NCI-H146 treated with DMSO at 0.1 percent for 48 hours (cell line): ENCODE data around the gene KCNA3.
"Not testable (repeated sequence)": the region's sequence is repeated elsewhere in the genome, so short reads cannot be mapped to it uniquely, and the experiment has no call there.

Source experiments
- DNase-seq: peaks from one replicate; lab custom pipeline; 2025; ENCODE audit not compliant: unreplicated experiment; lab: John Stamatoyannopoulos, UW

The KCNA3 gene

DNA sequence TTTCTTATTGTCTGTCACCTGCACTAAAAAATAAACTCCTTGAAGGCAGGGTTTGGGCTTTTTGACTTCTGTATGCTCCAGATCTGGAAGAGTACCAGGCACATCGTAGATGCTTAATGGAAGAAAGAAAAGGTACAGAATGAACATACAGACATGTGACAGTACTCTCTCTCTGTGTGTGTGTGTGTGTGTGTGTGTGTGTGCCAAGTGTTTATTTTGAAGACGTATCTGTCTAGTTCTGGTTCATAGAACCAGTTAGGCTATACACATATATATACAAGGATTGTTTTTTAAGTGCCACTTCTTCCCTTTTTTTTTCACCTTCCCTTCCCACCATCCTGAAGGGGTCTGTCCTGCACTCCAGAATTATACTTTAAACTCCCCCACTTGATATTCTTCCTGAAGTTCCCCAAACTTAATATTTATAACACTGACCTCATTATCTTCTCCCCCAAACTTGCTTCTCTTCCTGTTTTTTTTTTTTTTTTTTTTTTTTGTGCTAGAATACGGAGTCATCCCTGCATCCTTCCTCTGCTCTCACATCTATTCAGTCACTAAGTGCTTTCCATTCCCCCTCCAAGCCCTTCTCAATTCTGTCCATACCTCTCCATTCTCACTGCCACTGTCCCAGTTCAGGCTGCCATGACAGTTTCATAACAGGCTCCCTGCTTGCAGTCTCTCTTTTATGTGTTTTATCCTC, 5.4 kb upstream of the KCNA3 start:
- DNase-seq, result no peak

GRCh38 chr1:110677526-110677925, 2.8 kb upstream of the KCNA3 start:
- DNase-seq, result no peak

GRCh38 chr1:110676970-110677369, 2.2 kb upstream of the KCNA3 start:
- peak; percentile 39 for DNase-seq

GRCh38 chr1:110675060-110675791, 486 bp upstream of the KCNA3 start:
- DNase-seq, result no peak

DNA sequence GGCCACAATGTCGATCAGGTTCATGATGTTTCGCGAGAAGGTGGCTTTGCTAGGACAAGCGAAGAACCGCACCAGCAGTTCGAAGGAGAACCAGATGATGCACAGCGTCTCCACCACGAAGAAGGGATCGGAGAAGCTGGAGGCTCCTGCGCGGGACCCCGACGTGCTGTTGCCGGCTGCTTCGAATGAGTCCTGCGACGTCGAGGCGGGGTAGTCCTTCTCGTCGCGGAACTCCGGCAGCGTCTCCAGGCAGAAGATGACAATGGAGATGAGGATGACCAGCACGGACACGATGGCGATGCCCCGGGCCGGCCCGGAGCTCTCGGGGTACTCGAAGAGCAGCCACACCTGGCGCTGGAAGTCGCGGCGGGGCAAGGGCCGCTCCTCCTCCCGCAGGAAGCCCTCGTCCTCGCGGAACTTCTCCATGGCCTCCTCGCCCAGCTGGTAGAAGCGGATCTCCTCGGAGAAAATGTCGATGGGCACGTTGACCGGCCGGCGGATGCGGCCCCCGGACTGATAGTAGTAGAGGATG, 869 bp downstream of the KCNA3 start:
- DNase-seq, result no peak

GRCh38 chr1:110673197-110673701, 1.5 kb downstream of the KCNA3 start:
- DNase-seq, result no peak

DNA sequence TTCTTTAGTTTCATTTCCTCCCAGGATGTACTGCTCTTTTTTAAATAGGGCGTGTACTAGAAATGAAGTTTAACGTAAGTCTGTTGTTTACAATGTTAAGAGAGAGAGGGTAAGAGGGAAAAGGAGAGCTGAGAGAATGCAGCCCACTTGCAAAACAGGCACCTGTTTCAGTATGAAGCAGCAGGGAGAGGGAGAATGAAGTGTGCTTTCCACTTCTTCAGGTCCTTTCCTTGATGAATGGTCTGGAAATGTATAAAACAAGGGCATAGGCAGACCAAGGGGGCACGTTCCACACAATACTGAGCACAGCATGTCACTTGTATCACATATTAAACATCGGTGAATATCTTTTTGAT, 2.0 kb downstream of the KCNA3 start:
- DNase-seq, result no peak

- no peak for DNase-seq
Observed at GRCh38 chr1:110672001-110672752, 2.6 kb downstream of the KCNA3 start.

GRCh38 chr1:110671361-110671760, 3.4 kb downstream of the KCNA3 start:
- DNase-seq, result no peak

- DNase-seq, result no peak
Observed at GRCh38 chr1:110668549-110668948, 6.2 kb downstream of the KCNA3 start.

DNA sequence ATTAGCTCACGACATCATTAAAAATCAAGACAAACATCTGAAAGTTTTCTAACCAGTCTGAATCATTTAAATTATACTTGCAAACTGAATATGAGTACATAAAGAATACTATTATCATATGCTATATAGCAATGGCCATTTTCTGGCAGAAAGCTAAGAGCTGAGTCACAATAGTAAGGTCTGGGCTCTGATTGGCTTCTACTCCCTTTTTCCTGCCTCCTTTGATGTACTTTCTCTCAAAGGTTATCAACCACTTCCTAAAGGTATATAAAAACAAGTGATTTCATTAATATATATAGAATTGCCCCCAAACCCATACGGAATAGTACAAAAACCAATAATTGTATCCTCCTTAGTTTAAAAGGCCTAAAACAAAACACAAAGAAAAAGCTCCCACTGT, 7.0 kb downstream of the KCNA3 start:
- DNase-seq, result no peak

- no peak for DNase-seq
Observed at GRCh38 chr1:110663241-110663640, 11.5 kb downstream of the KCNA3 start.

DNA sequence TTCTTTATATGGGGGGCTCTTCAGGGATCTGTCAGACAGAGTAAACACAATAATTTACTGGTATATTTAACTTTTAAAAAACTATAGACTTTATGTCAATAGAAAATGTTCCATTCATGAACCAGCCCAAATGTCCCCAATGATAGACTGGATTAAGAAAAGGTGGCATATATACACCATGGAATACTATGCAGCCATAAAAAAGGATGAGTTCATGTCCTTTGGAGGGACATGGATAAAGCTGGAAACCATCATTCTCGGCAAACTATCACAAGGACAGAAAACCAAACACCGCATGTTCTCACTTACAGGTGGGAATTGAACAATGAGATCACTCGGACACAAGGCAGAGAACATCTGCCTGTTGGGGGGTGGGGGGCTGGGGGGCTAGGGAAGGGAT, 15.2 kb downstream of the KCNA3 start:
- DNase-seq, result not testable (repeated sequence)

DNA sequence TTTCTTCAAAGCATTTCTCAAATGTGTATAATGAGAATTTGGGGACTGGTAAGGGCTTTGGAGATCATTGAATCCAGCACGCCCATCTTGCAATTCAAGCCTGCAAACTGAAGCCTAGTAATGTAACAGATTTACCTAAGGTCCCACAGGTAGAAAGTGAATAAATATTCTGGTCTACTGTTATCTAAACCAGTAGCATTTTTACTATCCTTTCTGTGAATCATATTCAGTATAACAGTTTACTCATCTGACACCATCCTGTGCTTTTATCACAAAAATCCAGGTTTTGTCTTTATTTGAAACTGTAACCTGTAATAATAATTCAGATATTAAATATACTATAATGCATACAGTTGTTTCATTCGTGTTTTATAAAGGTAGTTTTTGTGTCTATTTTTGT, 17.4 kb downstream of the KCNA3 start:
- no peak for DNase-seq

DNA sequence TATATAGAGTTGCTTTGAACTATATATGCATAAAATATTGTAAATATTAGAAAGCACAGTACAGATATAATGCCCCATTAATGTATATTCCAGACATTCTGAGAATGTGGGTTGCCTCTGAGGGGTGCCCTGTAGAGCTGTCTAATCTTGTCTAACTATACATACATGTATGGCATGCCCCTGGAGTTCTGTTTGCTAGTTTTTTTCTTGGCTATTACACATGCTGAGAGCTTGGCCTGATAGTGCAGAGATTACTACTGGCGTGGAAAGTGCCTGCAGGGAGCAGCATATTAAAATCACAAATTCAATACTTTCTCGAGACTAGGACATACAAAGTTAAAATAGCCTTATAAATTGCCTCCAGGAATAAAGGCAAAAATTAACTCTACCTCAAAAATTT, 24.1 kb downstream of the KCNA3 start:
- no peak for DNase-seq

DNA sequence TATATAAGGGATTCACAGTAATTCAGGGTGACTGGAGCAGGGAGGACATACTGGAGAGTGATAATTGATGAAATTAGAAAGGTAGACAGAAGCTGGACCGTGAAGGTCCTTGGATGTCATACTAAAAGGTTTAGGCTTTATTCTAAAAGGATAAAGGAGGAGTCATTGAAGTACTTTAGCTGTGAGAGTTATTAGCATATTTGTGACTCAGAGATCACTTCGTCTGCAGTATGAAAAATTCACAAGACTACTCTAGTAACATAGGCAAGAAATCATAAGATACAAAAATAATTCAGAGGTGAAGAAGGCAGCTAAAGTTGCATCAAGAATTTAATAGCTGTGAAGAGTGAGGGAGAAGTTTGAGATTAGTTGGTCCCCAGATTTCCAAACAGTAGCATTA, 26.3 kb downstream of the KCNA3 start:
- no peak for DNase-seq

DNA sequence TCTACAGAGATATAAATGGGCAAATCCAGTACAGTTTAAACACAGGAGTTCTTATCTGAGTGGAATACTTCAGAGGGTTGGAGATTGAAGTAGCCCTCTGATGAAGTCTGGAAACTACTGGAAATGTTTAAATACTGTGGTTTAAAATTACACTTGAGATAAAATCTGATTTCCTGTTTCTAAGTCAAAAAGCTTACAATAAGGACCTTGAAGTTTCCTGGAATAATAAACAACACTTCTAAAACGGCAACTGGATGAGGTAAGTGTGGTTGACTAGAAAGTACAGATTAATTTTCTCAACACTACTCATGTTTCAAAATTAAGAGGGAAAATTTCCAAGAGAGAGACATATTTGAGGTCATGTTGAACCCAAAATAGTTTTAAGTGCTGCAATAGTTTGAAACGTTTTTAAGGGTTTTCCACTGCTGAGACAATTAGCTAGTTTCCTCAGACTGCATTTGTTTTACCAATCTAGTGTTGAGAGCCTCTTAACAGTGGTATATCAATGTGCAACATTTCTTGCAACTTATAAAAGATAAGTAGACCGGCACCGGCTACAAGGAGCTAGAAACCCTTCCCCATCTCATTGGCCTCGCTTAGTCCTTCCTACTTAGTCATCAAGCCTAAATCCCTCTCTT, 27.4 kb downstream of the KCNA3 start:
- DNase-seq, result no peak

DNA sequence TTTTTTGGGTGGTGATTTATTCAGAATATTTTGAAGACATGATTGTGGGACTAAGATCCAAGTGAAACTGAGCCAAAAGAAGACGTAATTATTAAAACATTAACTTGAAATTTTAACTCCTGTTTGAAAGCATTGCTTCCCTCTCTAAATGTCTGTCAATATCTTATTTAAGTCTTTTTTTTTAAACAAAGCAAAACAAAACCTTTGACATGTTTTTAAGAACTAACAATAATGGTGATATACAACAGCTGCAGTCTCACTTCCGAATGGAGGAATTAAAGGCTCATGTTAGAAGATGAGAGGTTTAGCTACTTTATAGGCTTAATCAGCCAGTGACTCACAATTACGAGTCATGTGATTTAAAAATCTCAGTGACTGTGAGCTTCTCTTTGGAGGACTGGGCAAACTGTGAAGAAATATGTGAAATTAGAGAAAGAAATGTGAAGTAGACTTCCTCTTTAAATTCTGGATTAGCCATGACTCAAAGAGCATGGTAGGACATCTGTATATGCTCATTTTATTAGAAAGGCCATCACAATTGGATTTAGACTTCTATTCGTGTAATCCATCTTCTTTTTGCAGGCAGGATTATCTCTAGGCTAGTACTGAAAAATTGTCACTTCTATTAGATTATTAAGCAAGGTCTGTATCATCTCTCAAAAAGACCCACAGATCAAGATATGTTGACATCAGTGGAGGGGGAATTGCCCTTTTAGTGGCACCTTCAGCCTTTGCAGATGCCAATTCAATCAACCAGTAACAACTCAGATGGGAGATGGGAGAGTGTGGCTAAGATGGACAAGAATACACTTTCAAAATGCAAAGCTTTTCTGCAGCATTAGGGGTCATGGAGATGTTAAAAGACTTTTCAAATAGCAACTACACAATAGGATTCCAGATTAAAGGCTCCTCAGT, 28.7 kb downstream of the KCNA3 start:
- no peak for DNase-seq

GRCh38 chr1:110645211-110645610, 29.5 kb downstream of the KCNA3 start:
- no peak for DNase-seq

GRCh38 chr1:110643879-110644472, 30.8 kb downstream of the KCNA3 start:
- DNase-seq, result no peak
